ENCODE results near the gene ADAM10. TPM values are rescaled to one million over a fixed set of nuclear protein-coding genes. Genes with fewer than 3 reads are reported as not detected.
"Not testable (repeated sequence)": the region's sequence is repeated elsewhere in the genome, so short reads cannot be mapped to it uniquely, and the experiment has no call there.

The ADAM10 gene
- total RNA-seq, result 85.9 TPM
- long read RNA-seq, full-length matches to known transcripts, result 42 of 67 reads
- long read RNA-seq, partial matches to known transcripts, result 9 of 67 reads
- long read RNA-seq, other reads (novel, unspliced or antisense), result 16 of 67 reads

DNA sequence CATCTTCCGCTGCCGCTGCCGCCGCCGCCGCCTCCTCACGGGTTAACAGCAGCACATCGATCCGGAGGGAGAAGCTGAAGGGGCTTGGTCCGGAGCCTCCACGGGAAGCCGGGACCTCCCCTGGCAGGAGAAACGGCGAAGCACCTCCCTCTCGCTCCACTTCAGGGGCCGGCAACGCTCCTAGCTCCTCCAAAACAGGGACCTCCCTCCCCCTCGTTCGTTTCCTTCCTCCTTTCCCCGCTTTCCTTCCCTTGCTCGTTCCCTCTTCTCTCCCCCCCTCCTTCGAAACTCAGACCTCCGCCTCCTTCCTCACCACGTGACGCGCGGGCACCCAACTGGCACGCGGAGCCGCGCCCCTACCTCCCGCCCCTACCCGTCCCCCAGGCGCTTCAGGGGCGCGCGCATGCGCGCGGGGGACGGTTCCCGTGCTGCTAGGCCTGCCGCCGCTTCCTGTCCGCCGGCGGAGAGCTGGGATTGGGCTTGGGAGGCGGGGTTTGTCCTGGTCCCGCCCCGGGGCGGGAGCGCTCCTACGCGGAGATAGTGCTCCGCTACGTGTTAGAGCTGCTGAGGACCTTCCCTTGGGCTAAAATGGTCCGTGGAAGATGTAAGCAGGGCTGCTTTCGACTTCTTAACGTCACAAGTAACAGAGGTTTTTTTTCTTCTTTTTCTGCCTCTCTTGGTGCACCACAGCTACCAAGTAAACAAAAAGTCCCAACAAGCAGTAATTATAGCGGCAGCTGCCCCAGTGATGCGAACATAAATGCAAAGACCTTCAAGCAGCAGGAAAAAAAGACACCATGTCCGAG lies at the start of gene ADAM10:
ADAM10 (minus strand) TSS at position 176 of the 806 bp plus-strand sequence; CDS start at position 3, 173 bp downstream.
- intact Hi-C loops (cut with DNase I), result loop anchor here (1.0 to 10.0 kb wide), 8 partner anchors 22 to 522 kb away; partner anchors contain the start of genes MINDY2 and SLTM
- peak; percentile 100 for DNase-seq (ENCODE audit: low spot score)

- DNase-seq (ENCODE audit: low spot score), result no peak
- intact Hi-C loops (cut with DNase I), result no loop called here
These were observed 48.0 kb upstream of the ADAM10 start for GRCh38 chr15:58797505-58797904.

- intact Hi-C loops (cut with DNase I), result no loop called here
- no peak for DNase-seq (ENCODE audit: low spot score)
These were observed 46.3 kb upstream of the ADAM10 start for GRCh38 chr15:58795825-58796224.

DNA sequence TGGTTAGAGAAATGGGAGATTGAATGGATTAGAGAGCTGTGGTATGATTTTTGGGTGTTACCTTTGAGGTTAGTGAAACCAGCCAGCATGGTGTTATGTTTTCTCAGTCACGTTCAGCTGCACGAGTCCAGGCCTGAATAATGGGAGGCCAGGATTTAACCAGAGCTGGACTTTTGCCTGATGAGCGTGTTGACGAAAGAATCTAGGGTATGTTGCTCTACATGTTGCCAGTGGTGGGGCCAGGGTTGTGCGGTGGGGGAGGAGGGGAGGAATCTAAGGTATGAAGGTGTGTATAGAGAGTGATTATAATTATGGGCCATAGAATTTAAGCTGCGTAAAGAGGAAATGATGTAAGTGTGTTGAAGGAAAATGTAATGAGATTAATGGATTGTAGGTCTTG lies 44.4 kb upstream of the ADAM10 start:
- DNase-seq (ENCODE audit: low spot score), result no peak

DNA sequence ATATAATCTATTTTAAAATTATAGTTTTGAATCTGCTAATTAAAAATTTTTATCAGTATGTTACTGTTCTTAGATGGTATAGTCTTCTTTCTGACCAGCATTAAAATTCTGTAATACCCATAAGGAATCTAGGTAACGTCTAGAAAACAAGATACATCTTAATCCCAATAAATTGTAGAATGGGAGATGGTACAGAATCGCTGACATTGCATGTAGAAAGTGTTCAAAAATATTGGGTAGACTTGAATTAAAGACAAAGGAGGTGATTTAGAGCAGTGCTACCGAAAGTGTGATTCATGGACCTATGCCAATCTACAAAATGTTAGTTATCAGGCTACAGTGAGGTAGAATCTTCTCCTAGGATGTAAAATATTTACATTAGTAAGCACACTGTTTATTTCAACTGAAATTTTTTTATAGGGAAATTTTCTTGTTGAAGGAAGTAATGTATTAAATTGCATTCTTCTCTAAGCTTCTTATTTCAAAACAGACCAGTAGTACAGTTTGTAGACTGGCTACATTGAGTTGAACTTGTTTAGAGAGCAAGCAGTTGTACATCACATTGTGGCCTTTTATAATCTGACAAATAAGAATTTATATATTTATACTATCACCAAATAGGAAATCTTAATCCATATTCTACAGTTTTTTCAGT lies 38.7 kb upstream of the ADAM10 start:
- intact Hi-C loops (cut with DNase I), result no loop called here

More for the DNA sequence above, 44.4 kb upstream of the ADAM10 start:
- intact Hi-C loops (cut with DNase I), result no loop called here

GRCh38 chr15:58785355-58785754 lies 35.8 kb upstream of the ADAM10 start:
- intact Hi-C loops (cut with DNase I), result no loop called here
- no peak for DNase-seq (ENCODE audit: low spot score)

More for the DNA sequence above, 38.7 kb upstream of the ADAM10 start:
- no peak for DNase-seq (ENCODE audit: low spot score)

DNA sequence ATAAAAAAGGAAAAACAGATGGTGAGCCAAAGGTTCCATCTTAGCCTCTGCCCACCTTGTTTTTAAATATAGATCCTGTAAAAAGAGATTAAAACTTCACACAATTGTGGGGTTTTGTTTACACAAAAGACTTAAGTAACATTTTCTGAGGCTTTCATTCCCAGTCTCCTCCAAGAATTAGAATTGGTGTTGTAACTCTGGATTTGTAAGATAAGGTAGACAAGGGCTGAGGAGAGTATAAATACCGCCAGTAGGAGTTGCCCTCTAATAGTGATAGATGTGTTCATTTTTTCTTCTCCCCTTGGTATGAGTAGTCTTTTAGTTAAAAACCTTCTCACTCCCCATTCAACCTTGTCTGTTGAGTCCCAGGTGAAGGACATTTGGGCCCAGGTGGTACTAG lies 30.0 kb upstream of the ADAM10 start:
- DNase-seq (ENCODE audit: low spot score), result no peak
- intact Hi-C loops (cut with DNase I), result loop anchor here (10.0 kb wide), 1 partner anchor 555 kb away; no protein-coding TSS in a partner anchor

DNA sequence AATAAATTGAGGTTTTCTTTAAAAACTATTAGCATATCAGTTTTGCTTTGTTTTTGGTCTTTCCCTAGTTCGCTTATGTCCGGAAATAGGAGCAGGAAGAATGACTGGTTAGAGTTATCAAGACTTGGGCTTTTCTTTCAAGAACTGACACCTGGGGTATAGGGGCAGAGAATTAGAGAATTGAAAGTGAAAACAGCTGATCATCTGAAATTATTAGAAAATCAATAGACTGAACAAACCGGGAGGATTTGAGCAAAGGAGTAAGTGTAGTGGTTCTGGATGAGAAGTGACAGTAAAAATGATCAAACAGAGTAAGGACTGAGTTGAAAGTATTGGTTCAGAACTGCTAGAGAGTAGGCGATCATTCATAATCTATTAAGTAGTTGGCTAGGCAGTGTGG lies 27.6 kb upstream of the ADAM10 start:
- no peak for DNase-seq (ENCODE audit: low spot score)
- intact Hi-C loops (cut with DNase I), result loop anchor here (10.0 kb wide), 1 partner anchor 552 kb away; no protein-coding TSS in a partner anchor

GRCh38 chr15:58775402-58775801 lies 25.9 kb upstream of the ADAM10 start:
- DNase-seq (ENCODE audit: low spot score), result no peak
- intact Hi-C loops (cut with DNase I), result loop anchor here (10.0 kb wide), 1 partner anchor 551 kb away; no protein-coding TSS in a partner anchor

DNA sequence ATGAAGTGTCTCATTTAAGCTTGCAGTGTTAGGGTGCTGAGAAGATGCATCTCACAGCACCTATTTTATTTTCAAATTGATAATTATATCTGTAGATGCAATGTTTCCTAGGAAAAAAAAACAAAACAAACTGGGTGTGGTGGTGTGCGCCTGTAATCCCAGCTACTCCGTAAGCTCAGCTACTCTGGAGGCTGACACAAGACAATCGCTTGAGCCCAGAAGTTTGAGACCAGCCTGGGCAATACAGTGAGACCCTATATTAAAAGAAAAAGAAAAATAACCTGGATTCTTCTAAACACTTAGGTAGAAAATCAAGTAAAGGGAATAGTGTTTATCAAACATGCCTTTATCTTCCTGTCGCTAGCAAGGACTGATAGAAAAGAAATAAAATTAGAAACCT lies 23.5 kb upstream of the ADAM10 start:
- intact Hi-C loops (cut with DNase I), result loop anchor here (10.0 kb wide), 1 partner anchor 548 kb away; no protein-coding TSS in a partner anchor
- no peak for DNase-seq (ENCODE audit: low spot score)

- intact Hi-C loops (cut with DNase I), result loop anchor here (1.0 to 10.0 kb wide), 3 partner anchors 22 to 547 kb away; partner anchors contain the start of genes ADAM10 and SLTM
- DNase-seq (ENCODE audit: low spot score), result peak; percentile 81
These were observed 22.2 kb upstream of the ADAM10 start for GRCh38 chr15:58771621-58772250.

GRCh38 chr15:58770857-58771620 lies 21.5 kb upstream of the ADAM10 start, which contains the start of gene MINDY2:
Gene MINDY2, plus strand, starts transcription at chr15:58771302. Its CDS starts 94 bp downstream, at chr15:58771396.
- DNase-seq (ENCODE audit: low spot score), result peak; percentile 99
- intact Hi-C loops (cut with DNase I), result loop anchor here (1.0 to 10.0 kb wide), 3 partner anchors 22 to 546 kb away; partner anchors contain the start of genes ADAM10 and SLTM

- intact Hi-C loops (cut with DNase I), result loop anchor here (2.0 to 10.0 kb wide), 2 partner anchors 162 to 546 kb away; partner anchors contain the start of gene SLTM
These were observed 21.0 kb upstream of the ADAM10 start for GRCh38 chr15:58770519-58770856.

DNA sequence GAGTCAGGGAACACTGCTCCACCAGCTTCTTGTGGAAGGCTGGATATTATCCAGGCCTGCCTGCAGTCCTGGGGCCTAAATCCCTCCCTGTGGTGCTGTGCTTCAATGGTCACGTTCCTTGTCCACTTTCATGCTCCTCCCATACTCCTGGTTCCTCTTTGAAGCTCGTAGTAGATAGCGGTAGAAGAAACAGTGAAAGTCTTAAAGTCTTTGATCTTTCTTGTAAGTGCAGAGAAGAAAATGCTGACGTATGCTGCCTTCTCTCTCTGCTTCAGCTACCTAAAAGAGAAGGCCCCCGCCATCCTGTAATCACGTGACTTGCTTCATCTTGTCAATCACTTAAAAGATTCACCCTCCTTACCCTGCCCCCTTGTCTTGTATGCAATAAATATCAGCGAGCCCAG lies 19.1 kb upstream of the ADAM10 start:
- intact Hi-C loops (cut with DNase I), result not testable (repeated sequence)

More at GRCh38 chr15:58770519-58770856, 21.0 kb upstream of the ADAM10 start:
- DNase-seq (ENCODE audit: low spot score), result no peak

DNA sequence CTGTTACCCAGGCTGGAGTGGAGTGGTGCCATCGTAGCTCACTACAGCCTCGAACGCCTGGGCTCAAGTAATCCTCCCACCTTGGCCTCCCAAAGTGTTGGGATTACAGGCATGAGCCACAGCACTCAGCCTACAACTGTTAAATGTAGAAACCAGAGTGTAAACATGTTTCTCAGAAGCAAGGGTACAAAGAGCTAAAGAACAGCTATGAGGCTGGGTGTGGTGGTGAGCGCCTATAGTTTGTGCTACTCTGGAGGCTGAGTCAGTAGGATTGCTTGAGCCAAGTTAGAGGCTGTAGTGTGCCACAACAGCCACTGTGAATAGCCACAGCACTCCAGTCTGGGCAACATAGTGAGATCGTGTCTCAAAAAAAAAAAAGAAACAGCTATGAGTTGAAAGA lies 16.8 kb upstream of the ADAM10 start:
- intact Hi-C loops (cut with DNase I), result no loop called here
- no peak for DNase-seq (ENCODE audit: low spot score)

More for the DNA sequence above, 19.1 kb upstream of the ADAM10 start:
- not testable (repeated sequence) for DNase-seq (ENCODE audit: low spot score)

GRCh38 chr15:58764468-58764867 lies 15.0 kb upstream of the ADAM10 start:
- no peak for DNase-seq (ENCODE audit: low spot score)
- intact Hi-C loops (cut with DNase I), result no loop called here

DNA sequence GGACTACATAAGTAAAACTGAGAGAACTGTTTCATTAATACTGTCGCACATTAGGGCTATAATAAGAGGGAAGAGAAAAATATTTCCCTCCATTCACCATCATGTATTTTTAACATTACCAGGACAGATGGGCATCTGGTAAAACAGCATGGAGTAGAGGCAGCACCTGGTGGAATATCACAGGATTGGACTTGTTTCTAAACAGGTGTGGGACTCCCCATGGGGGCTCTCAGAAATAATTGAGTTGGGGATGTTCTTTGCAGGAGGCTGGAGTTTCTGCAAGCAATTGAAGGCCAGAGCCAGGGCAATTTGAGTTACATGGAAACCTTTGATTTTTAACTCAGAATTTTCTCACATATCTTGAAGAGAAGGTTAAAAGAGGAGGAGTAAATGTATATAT lies 13.2 kb upstream of the ADAM10 start:
- intact Hi-C loops (cut with DNase I), result no loop called here
- DNase-seq (ENCODE audit: low spot score), result no peak

- no peak for DNase-seq (ENCODE audit: low spot score)
- intact Hi-C loops (cut with DNase I), result no loop called here
These were observed 12.8 kb upstream of the ADAM10 start for GRCh38 chr15:58762285-58762684.

- intact Hi-C loops (cut with DNase I), result no loop called here
These were observed 11.5 kb upstream of the ADAM10 start for GRCh38 chr15:58761010-58761388.

More at GRCh38 chr15:58761010-58761388, 11.5 kb upstream of the ADAM10 start:
- DNase-seq (ENCODE audit: low spot score), result no peak
